Measurements from ENCODE around the gene SVEP1.

SVEP1 gene

GRCh38 chr9:110317911-110318310 is 261.6 kb downstream of the SVEP1 start:
- no peak for DNase-seq (ENCODE audit: low read depth)

DNA sequence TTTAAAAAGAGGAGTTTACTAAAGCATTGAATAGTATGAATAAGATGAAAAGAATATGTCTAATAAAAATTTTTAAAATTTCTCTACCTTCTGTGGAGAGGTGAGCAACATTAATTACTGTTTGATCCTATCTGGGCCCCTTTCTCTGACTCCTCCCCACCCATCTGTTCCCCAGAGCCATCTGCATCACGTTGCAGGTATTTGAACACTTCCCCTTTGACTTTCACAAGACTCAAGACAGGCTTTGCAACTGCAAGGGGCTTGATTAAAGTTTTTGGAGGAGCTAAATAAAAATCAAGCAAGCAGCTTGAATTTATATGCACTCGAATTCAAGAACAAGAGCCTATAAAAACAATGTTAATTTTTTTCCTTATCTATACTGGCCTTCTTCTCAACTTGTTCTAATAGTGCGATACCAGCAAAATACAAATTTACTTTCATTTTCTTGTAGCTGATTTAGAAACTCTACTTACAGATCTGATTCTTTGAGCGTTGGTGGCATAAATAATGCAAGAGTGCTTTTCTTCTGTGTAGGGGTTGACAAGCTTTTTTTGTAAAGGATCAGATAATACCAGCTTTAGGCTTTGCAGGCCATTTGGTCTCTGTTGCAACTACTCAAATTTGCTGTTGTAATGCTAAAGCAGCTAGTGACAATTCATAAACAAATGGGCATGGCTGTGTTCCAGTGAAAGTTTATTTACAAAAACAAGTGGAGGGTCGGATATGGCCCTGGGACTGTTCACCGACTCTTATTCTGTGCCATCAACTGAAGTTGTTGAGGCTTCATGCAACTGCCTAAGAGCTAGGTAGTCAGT is 263.1 kb downstream of the SVEP1 start:
- no peak for DNase-seq (ENCODE audit: low read depth)

Data from ELR (cell line).